ENCODE data around the gene LRG1. TPM values are rescaled to one million over a fixed set of nuclear protein-coding genes. Genes with fewer than 3 reads are reported as not detected.
"Not testable (repeated sequence)": the region's sequence is repeated elsewhere in the genome, so short reads cannot be mapped to it uniquely, and the experiment has no call there.

Gene LRG1
- total RNA-seq, 1 donor from 2014 or later, result not detected

DNA sequence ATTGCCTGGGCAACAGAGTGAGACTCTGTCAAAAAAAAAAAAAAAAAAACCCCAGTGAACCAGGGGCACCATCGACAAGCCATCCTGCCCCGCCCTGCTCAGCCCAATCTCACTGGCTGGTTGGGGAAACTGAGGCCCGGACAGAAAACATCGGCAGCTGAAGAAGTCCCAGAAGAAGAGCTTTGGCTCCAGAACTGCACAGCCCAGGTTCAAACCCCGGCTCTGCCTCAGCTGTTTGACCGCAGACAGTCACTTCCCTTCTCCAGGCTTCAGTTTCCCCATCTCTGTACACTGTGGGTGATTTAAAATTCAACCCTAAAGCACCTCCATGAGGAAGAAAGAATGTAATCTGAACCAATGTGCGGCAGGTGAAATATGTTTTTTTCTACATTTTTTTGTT, 29.1 kb upstream of the LRG1 start:
- Mint-ChIP-seq H3K27me3 (ENCODE audit: insufficient read depth, low read depth) (peaks cover 2% of the 10 kb centered on the region), H3K4me3 (no peak overlapping the region), H3K9me3 (no peaks in the 10 kb centered on the region), H3K4me1 (peaks cover 6% of the 10 kb centered on the region), H3K36me3 (no peaks in the 10 kb centered on the region), H3K27ac (no peak overlapping the region)
- H3K27ac ChIP-seq, result no peak overlapping the region
- no peak overlapping the region for H2AFZ ChIP-seq (replicated peaks)
- peaks cover 55% of the 10 kb centered on the region for H3K79me2 ChIP-seq (ENCODE audit: low read depth)
- no peaks in the 10 kb centered on the region for H3K36me3 ChIP-seq
- no peaks in the 10 kb centered on the region for H3F3A ChIP-seq (ENCODE audit: low read depth)
- TF ChIP-seq EZH2 (IDR thresholded peaks at IDR 0.05) (no peak), EZH2phosphoT487 (IDR thresholded peaks at IDR 0.05) (no peak)
- TF ChIP-seq, protein P1, sequence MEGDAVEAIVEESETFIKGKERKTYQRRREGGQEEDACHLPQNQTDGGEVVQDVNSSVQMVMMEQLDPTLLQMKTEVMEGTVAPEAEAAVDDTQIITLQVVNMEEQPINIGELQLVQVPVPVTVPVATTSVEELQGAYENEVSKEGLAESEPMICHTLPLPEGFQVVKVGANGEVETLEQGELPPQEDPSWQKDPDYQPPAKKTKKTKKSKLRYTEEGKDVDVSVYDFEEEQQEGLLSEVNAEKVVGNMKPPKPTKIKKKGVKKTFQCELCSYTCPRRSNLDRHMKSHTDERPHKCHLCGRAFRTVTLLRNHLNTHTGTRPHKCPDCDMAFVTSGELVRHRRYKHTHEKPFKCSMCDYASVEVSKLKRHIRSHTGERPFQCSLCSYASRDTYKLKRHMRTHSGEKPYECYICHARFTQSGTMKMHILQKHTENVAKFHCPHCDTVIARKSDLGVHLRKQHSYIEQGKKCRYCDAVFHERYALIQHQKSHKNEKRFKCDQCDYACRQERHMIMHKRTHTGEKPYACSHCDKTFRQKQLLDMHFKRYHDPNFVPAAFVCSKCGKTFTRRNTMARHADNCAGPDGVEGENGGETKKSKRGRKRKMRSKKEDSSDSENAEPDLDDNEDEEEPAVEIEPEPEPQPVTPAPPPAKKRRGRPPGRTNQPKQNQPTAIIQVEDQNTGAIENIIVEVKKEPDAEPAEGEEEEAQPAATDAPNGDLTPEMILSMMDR (IDR thresholded peaks at IDR 0.05), result no peak
- no peaks in the 10 kb centered on the region for H3K4me1 ChIP-seq
- H4K20me1 ChIP-seq (ENCODE audit: low read depth), result peaks cover 75% of the 10 kb centered on the region
- no peak for DNase-seq (ENCODE audit: low spot score)
- no peaks in the 10 kb centered on the region for H3K27me3 ChIP-seq
- no peak overlapping the region for H3K4me2 ChIP-seq
- H3K9ac ChIP-seq, result no peak overlapping the region
- H3K9me3 ChIP-seq (ENCODE audit: low read depth), result no peaks in the 10 kb centered on the region
- no peak overlapping the region for H3K4me3 ChIP-seq

DNA sequence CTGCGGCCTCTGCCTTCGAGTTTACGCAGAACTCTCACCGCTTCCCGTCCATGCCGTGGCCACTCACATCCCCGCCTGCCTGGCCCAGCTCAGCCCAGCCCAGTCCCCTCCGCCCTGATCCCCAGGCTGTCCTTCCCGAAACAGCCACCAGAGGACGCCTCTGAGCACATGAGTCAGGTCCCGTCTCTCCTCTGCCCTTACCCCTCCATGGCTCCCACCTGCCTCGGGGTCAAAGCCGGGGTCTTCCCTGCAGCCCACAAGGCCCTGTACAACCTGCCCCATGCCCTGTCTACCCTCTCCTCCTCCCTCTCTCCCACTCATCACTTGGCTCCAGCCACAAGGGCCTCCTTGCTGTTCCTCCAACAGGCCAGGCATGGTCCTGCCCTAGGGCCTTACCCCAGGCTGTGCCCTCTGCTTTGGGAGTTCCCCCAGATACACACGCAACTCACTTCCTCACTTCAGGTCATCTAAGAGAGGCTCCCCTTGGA, 27.8 kb upstream of the LRG1 start:
- H3K79me2 ChIP-seq (ENCODE audit: low read depth), result peaks cover 43% of the 10 kb centered on the region
- no peaks in the 10 kb centered on the region for H3F3A ChIP-seq (ENCODE audit: low read depth)
- no peak overlapping the region for H2AFZ ChIP-seq (replicated peaks)
- no peaks in the 10 kb centered on the region for H3K27me3 ChIP-seq
- no peaks in the 10 kb centered on the region for H3K4me1 ChIP-seq
- H3K9ac ChIP-seq, result no peak overlapping the region
- no peak overlapping the region for H3K27ac ChIP-seq
- peaks cover 3% of the 10 kb centered on the region for H3K27me3 Mint-ChIP-seq (ENCODE audit: insufficient read depth, low read depth)
- peaks cover 6% of the 10 kb centered on the region for H3K4me1 Mint-ChIP-seq
- peak overlapping the region; percentile 68 for H3K4me3 Mint-ChIP-seq
- H3K9me3 ChIP-seq (ENCODE audit: low read depth), result no peaks in the 10 kb centered on the region
- H3K4me3 ChIP-seq, result no peak overlapping the region
- no peaks in the 10 kb centered on the region for H3K36me3 Mint-ChIP-seq
- peak overlapping the region; percentile 81 for H3K27ac Mint-ChIP-seq
- no peaks in the 10 kb centered on the region for H3K9me3 Mint-ChIP-seq
- H3K4me2 ChIP-seq, result no peak overlapping the region
- TF ChIP-seq, protein P1 (IDR thresholded peaks at IDR 0.05), result peak; percentile 76
- TF ChIP-seq EZH2 (IDR thresholded peaks at IDR 0.05) (no peak), EZH2phosphoT487 (IDR thresholded peaks at IDR 0.05) (no peak)
- peak; percentile 71 for DNase-seq (ENCODE audit: low spot score)
- no peaks in the 10 kb centered on the region for H3K36me3 ChIP-seq
- peaks cover 69% of the 10 kb centered on the region for H4K20me1 ChIP-seq (ENCODE audit: low read depth)

DNA sequence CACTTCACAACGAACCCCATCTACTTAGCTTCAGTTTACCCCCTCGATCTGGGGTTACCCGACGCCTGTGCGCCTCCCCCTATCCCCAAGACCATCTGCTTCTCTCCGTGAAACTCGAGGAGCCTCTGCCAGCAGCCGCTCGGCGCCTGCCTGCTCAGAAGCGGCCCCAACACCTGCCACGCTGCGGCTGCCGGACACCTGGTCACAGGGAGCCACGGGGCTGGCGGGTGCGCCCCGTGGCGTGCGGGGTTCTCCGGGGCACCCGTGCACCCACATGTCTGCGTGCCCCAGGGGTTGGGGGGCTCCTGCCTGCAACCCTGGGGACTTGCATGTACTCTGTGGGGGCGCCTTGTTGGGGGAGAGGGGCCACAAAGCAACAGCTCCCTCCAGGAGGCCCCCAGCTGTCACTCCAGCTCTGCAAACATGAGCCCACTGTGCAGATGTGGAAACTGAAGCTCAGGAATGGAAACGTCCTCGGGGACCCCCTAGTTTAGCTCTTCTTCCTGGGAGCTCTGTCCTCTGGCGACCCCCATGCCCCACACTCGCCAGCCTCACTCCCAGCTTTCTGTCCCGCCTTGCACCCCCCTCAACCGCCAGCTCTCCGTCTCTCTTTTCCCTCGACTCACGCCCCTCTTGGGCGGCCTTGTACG, 26.7 kb upstream of the LRG1 start:
- H3K4me1 Mint-ChIP-seq, result peaks cover 6% of the 10 kb centered on the region
- H3F3A ChIP-seq (ENCODE audit: low read depth), result no peaks in the 10 kb centered on the region
- H3K9ac ChIP-seq, result no peak overlapping the region
- peaks cover 69% of the 10 kb centered on the region for H4K20me1 ChIP-seq (ENCODE audit: low read depth)
- H2AFZ ChIP-seq (replicated peaks), result no peak overlapping the region
- no peak overlapping the region for H3K4me2 ChIP-seq
- no peaks in the 10 kb centered on the region for H3K36me3 ChIP-seq
- H3K4me3 Mint-ChIP-seq, result no peak overlapping the region
- H3K36me3 Mint-ChIP-seq, result no peaks in the 10 kb centered on the region
- no peak overlapping the region for H3K27ac ChIP-seq
- peak overlapping the region; percentile 33 for H3K27ac Mint-ChIP-seq
- no peak for TF ChIP-seq EZH2phosphoT487 (IDR thresholded peaks at IDR 0.05)
- TF ChIP-seq, protein P1 (IDR thresholded peaks at IDR 0.05), result no peak
- no peak for TF ChIP-seq EZH2 (IDR thresholded peaks at IDR 0.05)
- no peak overlapping the region for H3K4me3 ChIP-seq
- no peak for DNase-seq (ENCODE audit: low spot score)
- H3K27me3 ChIP-seq, result no peaks in the 10 kb centered on the region
- peaks cover 3% of the 10 kb centered on the region for H3K27me3 Mint-ChIP-seq (ENCODE audit: insufficient read depth, low read depth)
- H3K9me3 ChIP-seq (ENCODE audit: low read depth), result no peaks in the 10 kb centered on the region
- H3K4me1 ChIP-seq, result no peaks in the 10 kb centered on the region
- H3K79me2 ChIP-seq (ENCODE audit: low read depth), result peaks cover 39% of the 10 kb centered on the region
- no peaks in the 10 kb centered on the region for H3K9me3 Mint-ChIP-seq

DNA sequence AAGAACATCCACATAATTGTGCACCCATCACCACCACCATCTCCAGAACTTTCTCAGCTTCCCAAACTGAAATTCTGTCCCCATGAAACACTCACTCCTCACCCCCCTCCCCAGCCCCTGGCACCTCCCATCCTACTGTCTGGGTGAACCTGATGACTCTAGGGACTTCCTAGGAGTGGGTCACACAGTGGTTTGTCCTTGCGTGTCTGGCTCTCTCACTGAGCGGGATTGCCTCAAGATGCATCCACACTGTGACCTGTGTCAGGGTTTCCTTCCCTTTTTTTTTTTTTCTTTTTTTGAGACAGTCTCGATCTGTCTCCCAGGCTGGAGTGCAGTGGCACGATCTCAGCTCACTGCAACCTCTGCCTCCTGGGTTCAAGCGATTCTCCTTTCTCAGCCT, 23.7 kb upstream of the LRG1 start:
- H3K4me2 ChIP-seq; H3K4me1 ChIP-seq; H3K9ac ChIP-seq; H3K27me3 Mint-ChIP-seq (ENCODE audit: insufficient read depth, low read depth); H3K4me3 ChIP-seq; H2AFZ ChIP-seq (replicated peaks); DNase-seq (ENCODE audit: low spot score); H3K4me3 Mint-ChIP-seq; H3K36me3 ChIP-seq; H3F3A ChIP-seq (ENCODE audit: low read depth); H3K4me1 Mint-ChIP-seq; H3K9me3 Mint-ChIP-seq; H3K36me3 Mint-ChIP-seq; H3K9me3 ChIP-seq (ENCODE audit: low read depth); H3K27ac ChIP-seq; H3K27me3 ChIP-seq; H3K27ac Mint-ChIP-seq: not testable (repeated sequence)
- Histone ChIP-seq H3K79me2 (ENCODE audit: low read depth) (peaks cover 25% of the 10 kb centered on the region), H4K20me1 (ENCODE audit: low read depth) (peaks cover 60% of the 10 kb centered on the region)

DNA sequence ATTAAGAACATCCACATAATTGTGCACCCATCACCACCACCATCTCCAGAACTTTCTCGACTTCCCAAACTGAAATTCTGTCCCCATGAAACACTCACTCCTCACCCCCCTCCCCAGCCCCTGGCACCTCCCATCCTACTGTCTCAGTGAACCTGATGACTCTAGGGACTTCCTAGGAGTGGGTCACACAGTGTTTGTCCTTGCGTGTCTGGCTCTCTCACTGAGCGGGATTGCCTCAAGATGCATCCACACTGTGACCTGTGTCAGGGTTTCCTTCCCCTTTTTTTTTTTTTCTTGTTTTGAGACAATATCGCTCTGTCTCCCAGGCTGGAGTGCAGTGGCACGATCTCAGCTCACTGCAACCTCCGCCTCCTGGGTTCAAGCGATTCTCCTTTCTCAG, 22.2 kb upstream of the LRG1 start:
- H3K9ac ChIP-seq; H3K4me1 ChIP-seq; H2AFZ ChIP-seq (replicated peaks); H3K4me3 ChIP-seq; H3K9me3 ChIP-seq (ENCODE audit: low read depth); H3K4me2 ChIP-seq; H3K36me3 ChIP-seq; H3F3A ChIP-seq (ENCODE audit: low read depth); H3K27me3 Mint-ChIP-seq (ENCODE audit: insufficient read depth, low read depth); DNase-seq (ENCODE audit: low spot score); H3K27me3 ChIP-seq; H3K36me3 Mint-ChIP-seq; H3K4me1 Mint-ChIP-seq; H3K4me3 Mint-ChIP-seq; H3K27ac ChIP-seq; H3K9me3 Mint-ChIP-seq; H3K27ac Mint-ChIP-seq: not testable (repeated sequence)
- Histone ChIP-seq H3K79me2 (ENCODE audit: low read depth) (peaks cover 12% of the 10 kb centered on the region), H4K20me1 (ENCODE audit: low read depth) (peaks cover 59% of the 10 kb centered on the region)
